Tibial artery (tissue), 4 donors: ENCODE data around the gene REP15.

ENCODE experiments used
- DNase-seq, 2 donors: peaks; one replicate each; pipeline ENCODE4 v3.0.0-alpha.2; 2019
- H3K27ac ChIP-seq, 2 donors: fragments of 200-600 bp; sonication (generic) in 1 of 2; 1 replicate in 1 of 2; 2 replicates in 1 of 2; pipeline ENCODE4 v1.5.1; 2018 to 2019; ENCODE audit warnings: mild to moderate bottlenecking in 1 of 2
- H3K27me3 ChIP-seq, 2 donors: fragments of 200-600 bp; sonication (generic) in 1 of 2; one replicate each; pipeline versions ENCODE4 v1.5.1 to v1.6.0; 2016 to 2019
- H3K36me3 ChIP-seq, 3 donors: fragments of 200-600 bp; sonication (generic) in 2 of 3; one replicate each; pipeline ENCODE4 v1.5.1; 2016 to 2019; ENCODE audit warnings: mild to moderate bottlenecking in 2 of 3
- H3K4me1 ChIP-seq, 4 donors: fragments of 200-600 bp; sonication (generic) in 2 of 4; 1 replicate in 3 of 4; 2 replicates in 1 of 4; pipeline ENCODE4 v1.5.1; 2016 to 2019
- H3K4me3 ChIP-seq, 2 donors: fragments of 200-600 bp; sonication (generic) in 1 of 2; 1 replicate in 1 of 2; 2 replicates in 1 of 2; pipeline ENCODE4 v1.5.1; 2018 to 2019; ENCODE audit warnings: mild to moderate bottlenecking in 2 of 2
- H3K9me3 ChIP-seq, 3 donors: fragments of 200-600 bp; sonication (generic) in 1 of 3; one replicate each; pipeline ENCODE4 v1.5.1; 2016 to 2019
- CTCF ChIP-seq, 2 experiments: fragments of 200-600 bp in 1 of 2; fragments of 450-650 bp in 1 of 2; IDR thresholded peaks; one replicate each; pipeline ENCODE4 v1.5.1; 2017 to 2019; ENCODE audit warnings: antibody characterized with exemption in 2 of 2, mild to moderate bottlenecking in 1 of 2, moderate library complexity in 1 of 2
- intact Hi-C: fragments of 100-400 bp; cut with DNase I; formaldehyde crosslinking; loops from one replicate; pipeline ENCODE4 v1.15.0; 2023; ENCODE audit warnings: low total_unique reads

REP15 gene

GRCh38 chr12:27686147-27686546 lies 10.1 kb upstream of the REP15 start:
- TF ChIP-seq CTCF (IDR thresholded peaks at IDR 0.05): no peak
- Histone ChIP-seq H3K9me3 (no peaks in the 10 kb centered on the region), H3K4me3 (no peak overlapping the region), H3K4me1 (no peaks in the 10 kb centered on the region), H3K36me3 (peaks cover 81 to 84% (median 82%) of the 10 kb centered on the region in 3 donors), H3K27me3 (no peaks in the 10 kb centered on the region), H3K27ac (no peak overlapping the region)
- no peak for DNase-seq
- intact Hi-C loops: no loop called here

- intact Hi-C loops: no loop called here
- no peak for DNase-seq
- Histone ChIP-seq H3K9me3 (no peaks in the 10 kb centered on the region), H3K36me3 (peaks cover 81 to 84% (median 83%) of the 10 kb centered on the region in 3 donors), H3K27ac (no peak overlapping the region), H3K4me1 (no peaks in the 10 kb centered on the region), H3K4me3 (no peak overlapping the region), H3K27me3 (no peaks in the 10 kb centered on the region)
- no peak for TF ChIP-seq CTCF (IDR thresholded peaks at IDR 0.05)
These were observed 7.6 kb upstream of the REP15 start for GRCh38 chr12:27688671-27689070.

- Histone ChIP-seq H3K36me3 (peaks cover 80 to 85% (median 83%) of the 10 kb centered on the region in 3 donors), H3K27ac (no peak overlapping the region), H3K4me3 (no peak overlapping the region), H3K9me3 (no peaks in the 10 kb centered on the region), H3K4me1 (no peaks in the 10 kb centered on the region), H3K27me3 (no peaks in the 10 kb centered on the region)
- intact Hi-C loops: no loop called here
- no peak for TF ChIP-seq CTCF (IDR thresholded peaks at IDR 0.05)
- no peak for DNase-seq
These were observed 6.6 kb upstream of the REP15 start for GRCh38 chr12:27689558-27690180.

GRCh38 chr12:27693403-27693802 lies 2.8 kb upstream of the REP15 start:
- H3K36me3 ChIP-seq: peaks cover 64 to 85% (median 81%) of the 10 kb centered on the region in 3 donors

GRCh38 chr12:27695556-27696292 lies 523 bp upstream of the REP15 start:
- DNase-seq: no peak
- no peaks in the 10 kb centered on the region for H3K4me1 ChIP-seq
- no peaks in the 10 kb centered on the region for H3K9me3 ChIP-seq
- no peak overlapping the region for H3K4me3 ChIP-seq
- H3K27ac ChIP-seq: no peak overlapping the region
- H3K36me3 ChIP-seq: peaks cover 41 to 62% (median 58%) of the 10 kb centered on the region in 3 donors
- H3K27me3 ChIP-seq: no peaks in the 10 kb centered on the region
- intact Hi-C loops: no loop called here
- no peak for TF ChIP-seq CTCF (IDR thresholded peaks at IDR 0.05)

More at GRCh38 chr12:27693403-27693802, 2.8 kb upstream of the REP15 start:
- Histone ChIP-seq H3K27ac (no peak overlapping the region), H3K4me1 (no peaks in the 10 kb centered on the region), H3K27me3 (no peaks in the 10 kb centered on the region), H3K4me3 (no peak overlapping the region), H3K9me3 (no peaks in the 10 kb centered on the region)
- no peak for DNase-seq
- TF ChIP-seq CTCF (IDR thresholded peaks at IDR 0.05): no peak
- intact Hi-C loops: no loop called here
